GM23338 (cell line): Measurements from ENCODE around the gene CCDC196. TPM values are rescaled to one million over a fixed set of nuclear protein-coding genes. Genes with fewer than 3 reads are reported as not detected.
"Not testable (repeated sequence)": the region's sequence is repeated elsewhere in the genome, so short reads cannot be mapped to it uniquely, and the experiment has no call there.

Experiments
- ATAC-seq: fragments of 200-7000 bp; cut with Tn5 transposase; 3 replicates; pipeline ENCODE4 v1.9.1; 2020
- DNase-seq: peaks from one replicate; pipeline ENCODE4 v3.0.0-alpha.2; 2015; ENCODE audit warnings: low spot score
- H2AFZ ChIP-seq: fragments of 200-600 bp; sonication (generic); 2 replicates; pipeline ENCODE4 v1.8.0; 2016; ENCODE audit warnings: antibody characterized with exemption, mild to moderate bottlenecking, moderate library complexity
- H3F3A ChIP-seq: fragments of 200-600 bp; sonication (generic); replicated peaks from 2 replicates; pipeline ENCODE4 v1.8.0; 2017; ENCODE audit warnings: antibody characterized with exemption, mixed run types, low read depth
- H3K27ac ChIP-seq: fragments of 200-600 bp; sonication (generic); 2 replicates; pipeline ENCODE4 v1.6.1; 2016; ENCODE audit warnings: low read depth
- H3K27me3 ChIP-seq: fragments of 200-600 bp; sonication (generic); 2 replicates; pipeline ENCODE4 v1.8.0; 2016; ENCODE audit warnings: mild to moderate bottlenecking, mixed run types, moderate library complexity; ENCODE audit not compliant: insufficient read depth
- H3K36me3 ChIP-seq: fragments of 200-600 bp; sonication (generic); 2 replicates; pipeline ENCODE4 v1.8.0; 2016; ENCODE audit warnings: mild to moderate bottlenecking; ENCODE audit not compliant: insufficient read depth
- H3K4me1 ChIP-seq: fragments of 200-600 bp; sonication (generic); 2 replicates; pipeline ENCODE4 v1.8.0; 2016; ENCODE audit warnings: mild to moderate bottlenecking, moderate library complexity; ENCODE audit not compliant: insufficient read depth
- H3K4me2 ChIP-seq: fragments of 200-600 bp; sonication (generic); 2 replicates; pipeline ENCODE4 v1.7.1; 2017; ENCODE audit warnings: mixed run types
- H3K4me3 ChIP-seq: fragments of 200-600 bp; sonication (generic); 2 replicates; pipeline ENCODE4 v1.6.1; 2016; ENCODE audit warnings: mixed run types
- H3K79me2 ChIP-seq: fragments of 200-600 bp; sonication (generic); replicated peaks from 2 replicates; pipeline ENCODE4 v1.8.0; 2017; ENCODE audit warnings: mild to moderate bottlenecking; ENCODE audit not compliant: insufficient read depth
- H3K9me2 ChIP-seq: fragments of 200-600 bp; sonication (generic); 2 replicates; pipeline ENCODE4 v1.8.0; 2017; ENCODE audit not compliant: insufficient read depth
- H4K20me1 ChIP-seq: fragments of 200-600 bp; sonication (generic); replicated peaks from 2 replicates; pipeline ENCODE4 v1.8.0; 2017; ENCODE audit warnings: mild to moderate bottlenecking; ENCODE audit not compliant: insufficient read depth
- H3K27ac Mint-ChIP-seq: 2 replicates; pipeline ENCODE4 v1.8.0; 2020; ENCODE audit warnings: inconsistent platforms, mild to moderate bottlenecking, moderate library complexity, mixed read lengths
- H3K27me3 Mint-ChIP-seq: 3 replicates; pipeline ENCODE4 v1.8.0; 2022; ENCODE audit warnings: low read depth, mild to moderate bottlenecking, moderate library complexity, mixed read lengths, inconsistent platforms; ENCODE audit not compliant: insufficient read depth, poor library complexity
- H3K36me3 Mint-ChIP-seq: 3 replicates; pipeline ENCODE4 v1.8.0; 2021; ENCODE audit warnings: low read depth, mild to moderate bottlenecking, inconsistent platforms, moderate library complexity, mixed read lengths
- H3K4me1 Mint-ChIP-seq: 3 replicates; pipeline ENCODE4 v1.8.0; 2020; ENCODE audit warnings: mild to moderate bottlenecking, inconsistent platforms, mixed read lengths
- H3K4me3 Mint-ChIP-seq: 3 replicates; pipeline ENCODE4 v1.8.0; 2021; ENCODE audit warnings: moderate library complexity, mild to moderate bottlenecking, inconsistent platforms, mixed read lengths
- H3K9me3 Mint-ChIP-seq: 3 replicates; pipeline ENCODE4 v1.8.0; 2020; ENCODE audit warnings: moderate library complexity, mild to moderate bottlenecking, inconsistent platforms, mixed read lengths
- CREB1 ChIP-seq: fragments of 250-450 bp; sonication (Bioruptor Pico); IDR thresholded peaks from 2 replicates; pipeline ENCODE4 v1.5.0; 2020; ENCODE audit warnings: low read depth, mild to moderate bottlenecking, moderate library complexity
- CTCF ChIP-seq, 2 experiments: fragments of 200-600 bp in 1 of 2; sonication (generic) in 1 of 2; conservative IDR thresholded peaks; 2 replicates each; pipeline versions ENCODE4 v1.5.1 to v1.6.1; 2016 to 2017; ENCODE audit warnings: antibody characterized with exemption in 2 of 2, low read depth in 2 of 2, mild to moderate bottlenecking in 2 of 2, moderate library complexity in 1 of 2
- ETS1 ChIP-seq: IDR thresholded peaks from 2 replicates; pipeline ENCODE4 v1.6.1; 2016; ENCODE audit warnings: antibody characterized with exemption
- EZH2phosphoT487 ChIP-seq: fragments of 200-600 bp; sonication (generic); IDR thresholded peaks from one replicate; pipeline ENCODE4 v1.8.1; 2018; ENCODE audit warnings: antibody characterized with exemption; ENCODE audit not compliant: unreplicated experiment
- POLR2AphosphoS5 ChIP-seq: IDR thresholded peaks from 2 replicates; pipeline ENCODE4 v1.6.1; 2016; ENCODE audit warnings: antibody characterized with exemption, low read depth
- ZNF114 ChIP-seq: fragments of 250-450 bp; sonication (Bioruptor Pico); IDR thresholded peaks from 2 replicates; pipeline ENCODE4 v1.5.0; 2020; ENCODE audit warnings: mild to moderate bottlenecking, moderate library complexity
- ZNF462 ChIP-seq: fragments of 250-450 bp; sonication (Bioruptor Pico); IDR thresholded peaks from 2 replicates; pipeline ENCODE4 v1.5.0; 2020; ENCODE audit warnings: mild to moderate bottlenecking, moderate library complexity
- polyA plus RNA-seq: library from polyadenylated mRNA; unstranded; fragments of >200 nt; fragmentation: Nextera tagmentation; extraction: Ambion mirVana; gene quantifications from 2 replicates; pipeline ENCODE4 v1.2.1, GENCODE V29; 2016
- total RNA-seq: library from RNA; depleted of rRNA; stranded (reverse); fragments of >200 nt; shearing (Covaris generic); gene quantifications from 2 replicates; pipeline ENCODE4 v1.2.3, GENCODE V29; 2014

Gene CCDC196
- total and polyA plus RNA-seq, 2 experiments from 2014 or later = 0.27 TPM; not detected in 1

GRCh38 chr14:66502836-66503235 is 16.7 kb downstream of the CCDC196 start:
- not testable (repeated sequence) for H3K4me3 Mint-ChIP-seq, H3K9me2 ChIP-seq, H3K4me3 ChIP-seq, H3K79me2 ChIP-seq, H3K27me3 ChIP-seq, H2AFZ ChIP-seq, H3K36me3 Mint-ChIP-seq, H4K20me1 ChIP-seq, H3K4me2 ChIP-seq, H3K27ac Mint-ChIP-seq, H3K4me1 Mint-ChIP-seq, DNase-seq, H3K36me3 ChIP-seq, H3K9me3 Mint-ChIP-seq, ATAC-seq, H3K4me1 ChIP-seq, H3K27ac ChIP-seq, H3F3A ChIP-seq
- peaks cover 16% of the 10 kb centered on the region for H3K27me3 Mint-ChIP-seq

GRCh38 chr14:66503532-66503931 is 17.4 kb downstream of the CCDC196 start:
- Mint-ChIP-seq H3K27ac (no peak overlapping the region), H3K36me3 (no peaks in the 10 kb centered on the region), H3K27me3 (peaks cover 19% of the 10 kb centered on the region), H3K9me3 (no peaks in the 10 kb centered on the region), H3K4me1 (no peaks in the 10 kb centered on the region), H3K4me3 (no peak overlapping the region)
- Histone ChIP-seq H3K4me2 (no peak overlapping the region), H3K9me2 (no peaks in the 10 kb centered on the region), H3K27me3 (no peaks in the 10 kb centered on the region), H3K79me2 (no peaks in the 10 kb centered on the region), H4K20me1 (no peaks in the 10 kb centered on the region), H2AFZ (no peak overlapping the region), H3K27ac (no peak overlapping the region), H3K4me3 (no peak overlapping the region), H3K36me3 (no peaks in the 10 kb centered on the region), H3K4me1 (peaks cover 7% of the 10 kb centered on the region; the same call in 1 of the 2 replicates), H3F3A (peaks cover 5% of the 10 kb centered on the region)
- ATAC-seq (no peak), DNase-seq (no peak)
- TF ChIP-seq EZH2phosphoT487 (no peak), ZNF462 (CRISPR knock-in tag) (no peak), ZNF114 (CRISPR knock-in tag) (no peak), ETS1 (no peak), POLR2AphosphoS5 (no peak), CTCF (conservative IDR thresholded peaks at IDR 0.05; ENCODE audit: low read depth in 2 of 2) (no peak), CREB1 (no peak)
